ENCODE measurements around the gene SMYD3.

SMYD3 gene

GRCh38 chr1:246338098-246338497 is 169.0 kb downstream of the SMYD3 start:
- TF ChIP-seq CTCF (conservative IDR thresholded peaks at IDR 0.05; ENCODE audit: low read depth, low read length): no peak
- Histone ChIP-seq H3K79me2 (ENCODE audit: insufficient read depth, low read depth) (no peaks in the 10 kb centered on the region), H3K9ac (no peak overlapping the region), H3K4me3 (IDR thresholded peaks at IDR 0.05; ENCODE audit: insufficient read depth, low read depth, low read length) (no peak overlapping the region), H3K27ac (no peak overlapping the region), H3K36me3 (ENCODE audit: insufficient read depth) (no peaks in the 10 kb centered on the region), H3K4me1 (ENCODE audit: low read depth, poor library complexity, severe bottlenecking) (peaks cover under 1% of the 10 kb centered on the region), H3K4me2 (no peak overlapping the region), H2AFZ (ENCODE audit: low read depth) (no peak overlapping the region), H3K27me3 (ENCODE audit: insufficient read depth, low read depth) (no peaks in the 10 kb centered on the region), H4K20me1 (ENCODE audit: insufficient read depth) (no peaks in the 10 kb centered on the region)

- Histone ChIP-seq H3K4me2 (no peak overlapping the region), H3K27ac (no peak overlapping the region), H3K27me3 (ENCODE audit: insufficient read depth, low read depth) (no peaks in the 10 kb centered on the region), H3K9ac (no peak overlapping the region), H2AFZ (ENCODE audit: low read depth) (no peak overlapping the region), H3K36me3 (ENCODE audit: insufficient read depth) (no peaks in the 10 kb centered on the region), H4K20me1 (ENCODE audit: insufficient read depth) (no peaks in the 10 kb centered on the region), H3K4me3 (IDR thresholded peaks at IDR 0.05; ENCODE audit: insufficient read depth, low read depth, low read length) (no peak overlapping the region), H3K79me2 (ENCODE audit: insufficient read depth, low read depth) (no peaks in the 10 kb centered on the region), H3K4me1 (ENCODE audit: low read depth, poor library complexity, severe bottlenecking) (no peaks in the 10 kb centered on the region)
- no peak for TF ChIP-seq CTCF (conservative IDR thresholded peaks at IDR 0.05; ENCODE audit: low read depth, low read length)
Measured at GRCh38 chr1:246335151-246335550, 171.9 kb downstream of the SMYD3 start.

GRCh38 chr1:246333855-246334254 is 173.2 kb downstream of the SMYD3 start:
- H3K4me3 ChIP-seq (IDR thresholded peaks at IDR 0.05; ENCODE audit: insufficient read depth, low read depth, low read length): no peak overlapping the region
- H3K4me1 ChIP-seq (ENCODE audit: low read depth, poor library complexity, severe bottlenecking): no peaks in the 10 kb centered on the region
- no peaks in the 10 kb centered on the region for H3K27me3 ChIP-seq (ENCODE audit: insufficient read depth, low read depth)
- H3K36me3 ChIP-seq (ENCODE audit: insufficient read depth): no peaks in the 10 kb centered on the region
- H3K4me2 ChIP-seq: no peak overlapping the region
- H3K27ac ChIP-seq: no peak overlapping the region
- no peaks in the 10 kb centered on the region for H4K20me1 ChIP-seq (ENCODE audit: insufficient read depth)
- no peak overlapping the region for H3K9ac ChIP-seq
- H2AFZ ChIP-seq (ENCODE audit: low read depth): no peak overlapping the region
- no peak for TF ChIP-seq CTCF (conservative IDR thresholded peaks at IDR 0.05; ENCODE audit: low read depth, low read length)
- no peaks in the 10 kb centered on the region for H3K79me2 ChIP-seq (ENCODE audit: insufficient read depth, low read depth)

GRCh38 chr1:246332078-246332477 is 175.0 kb downstream of the SMYD3 start:
- no peak overlapping the region for H3K4me2 ChIP-seq
- no peaks in the 10 kb centered on the region for H3K27me3 ChIP-seq (ENCODE audit: insufficient read depth, low read depth)
- no peak overlapping the region for H3K9ac ChIP-seq
- no peak for TF ChIP-seq CTCF (conservative IDR thresholded peaks at IDR 0.05; ENCODE audit: low read depth, low read length)
- H3K4me1 ChIP-seq (ENCODE audit: low read depth, poor library complexity, severe bottlenecking): no peaks in the 10 kb centered on the region
- H3K27ac ChIP-seq: no peak overlapping the region
- H3K4me3 ChIP-seq (IDR thresholded peaks at IDR 0.05; ENCODE audit: insufficient read depth, low read depth, low read length): no peak overlapping the region
- no peaks in the 10 kb centered on the region for H4K20me1 ChIP-seq (ENCODE audit: insufficient read depth)
- H2AFZ ChIP-seq (ENCODE audit: low read depth): no peak overlapping the region
- H3K79me2 ChIP-seq (ENCODE audit: insufficient read depth, low read depth): no peaks in the 10 kb centered on the region
- H3K36me3 ChIP-seq (ENCODE audit: insufficient read depth): no peaks in the 10 kb centered on the region
